ENCODE data around the gene DNAH6. TPM values are rescaled to one million over a fixed set of nuclear protein-coding genes. Genes with fewer than 3 reads are reported as not detected.

Gene DNAH6
- total and polyA plus RNA-seq, 10 of the 15 experiments (the other 5 are each of a cell fraction or from before 2014, with no cell fraction given), result 0.07 to 1.0 (median 0.29) TPM

DNA sequence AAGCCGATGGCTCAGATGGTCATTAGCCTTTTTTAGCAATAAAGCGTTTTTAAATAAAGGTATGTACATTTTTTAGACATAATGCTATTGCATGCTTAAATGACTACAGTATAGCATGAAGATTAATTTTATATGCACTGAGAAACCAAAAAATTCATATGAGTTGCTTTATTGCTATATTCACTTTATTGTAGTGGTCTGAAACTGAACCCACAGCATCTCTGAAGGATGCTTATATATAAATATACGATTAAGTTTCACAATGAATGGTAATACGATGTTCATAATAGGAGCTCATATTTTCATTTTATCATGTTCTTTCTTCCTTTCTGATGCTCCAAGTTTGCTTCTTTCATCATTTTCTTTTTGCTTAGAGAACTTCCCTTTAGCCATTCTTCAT, 132.8 kb downstream of the DNAH6 start:
- ChIA-PET SMC1A (ENCODE audit: uncharacterized antibody, unreplicated experiment) (no interaction called here), POLR2A (no interaction called here), CTCF (interaction anchor here (0.6 kb wide), 1 partner anchor 367 kb away, joined by 3 read pairs; no protein-coding TSS in a partner anchor), RAD21 (ENCODE audit: unreplicated experiment) (no interaction called here)
- H3K27ac ChIP-seq (ENCODE audit: control insufficient read depth, insufficient read depth), result no peak overlapping the region
- no peaks in the 10 kb centered on the region for H3K9me3 ChIP-seq (replicated peaks; ENCODE audit: control insufficient read depth, insufficient read depth, low read length)
- no peaks in the 10 kb centered on the region for H3K79me2 ChIP-seq (ENCODE audit: control insufficient read depth, insufficient read depth, low read length)
- no TSS peak for BruUV-seq (replicated peaks)
- H3K36me3 ChIP-seq (ENCODE audit: control insufficient read depth in 2 of 2, insufficient read depth in 2 of 2, low read length in 1 of 2), result no peaks in the 10 kb centered on the region
- no peaks in the 10 kb centered on the region for H3K4me1 ChIP-seq (ENCODE audit: control insufficient read depth, insufficient read depth, low read length)
- DNase-seq (ENCODE audit: low read depth, low spot score), result no peak
- H3K27me3 ChIP-seq (replicated peaks in 1 of 2; ENCODE audit: control insufficient read depth in 2 of 2, insufficient read depth in 2 of 2, low read length in 1 of 2), result no peaks in the 10 kb centered on the region; a peak in 2 of 4 replicates
- H3K4me3 ChIP-seq, result no peak overlapping the region
- in situ Hi-C loops (cut with MboI) (no loop called here), intact Hi-C loops (cut with micrococcal nuclease; ENCODE audit: unreplicated experiment) (no loop called here)
- no peak overlapping the region for H2AFZ ChIP-seq (ENCODE audit: control insufficient read depth, low read depth, low read length)
- no peak overlapping the region for H3K4me2 ChIP-seq (ENCODE audit: control insufficient read depth, insufficient read depth)
- WGBS (ENCODE audit: insufficient coverage, insufficient replicate concordance, low lambda C conversion rate, missing lambda C conversion rate), result 6% methylated on average over 4 of the region's 4 CpGs
- FAIRE-seq, result no peak
- no peak overlapping the region for H3K9ac ChIP-seq (ENCODE audit: control insufficient read depth, insufficient read depth, low read length)
- TF ChIP-seq GABPA (IDR thresholded peaks at IDR 0.05; ENCODE audit: low read depth), result no peak
- TF ChIP-seq ATF7 (IDR thresholded peaks at IDR 0.05; ENCODE audit: low read depth), result no peak
- TF ChIP-seq ZBTB40 (IDR thresholded peaks at IDR 0.05; ENCODE audit: borderline replicate concordance), result no peak
- TF ChIP-seq NR2C2 (IDR thresholded peaks at IDR 0.05; ENCODE audit: borderline replicate concordance, control insufficient read depth, insufficient read length, low read depth), result no peak
- TF ChIP-seq ZNF274 (IDR thresholded peaks at IDR 0.05; ENCODE audit: insufficient read depth, insufficient read length), result no peak
- no peak for ATAC-seq
- H4K20me1 ChIP-seq (ENCODE audit: control insufficient read depth, insufficient read depth), result no peaks in the 10 kb centered on the region

Measured in GM12878 (cell line).